Type B pancreatic cell (in vitro differentiated cells): ENCODE measurements around the gene CDC6. TPM values are rescaled to one million over a fixed set of nuclear protein-coding genes. Genes with fewer than 3 reads are reported as not detected.
A peak's percentile ranks its signal among the peaks of the same experiment; 100 is the strongest.

Experiments used
- DNase-seq: peaks from one replicate; pipeline ENCODE4 v3.0.0; 2021; ENCODE audit warnings: mixed read lengths; ENCODE audit not compliant: unreplicated experiment; ENCODE audit errors: extremely low spot score
- H3K27ac Mint-ChIP-seq: 2 replicates; pipeline ENCODE4 v1.8.0; 2021; ENCODE audit warnings: mild to moderate bottlenecking, mixed read lengths
- H3K27me3 Mint-ChIP-seq: 2 replicates; pipeline ENCODE4 v1.8.0; 2021; ENCODE audit warnings: mixed read lengths
- H3K36me3 Mint-ChIP-seq: 2 replicates; pipeline ENCODE4 v1.8.0; 2021; ENCODE audit warnings: mixed read lengths
- H3K4me1 Mint-ChIP-seq: one replicate; pipeline ENCODE4 v1.8.0; 2021; ENCODE audit warnings: mixed read lengths; ENCODE audit not compliant: unreplicated experiment
- H3K4me3 Mint-ChIP-seq: 2 replicates; pipeline ENCODE4 v1.8.0; 2021; ENCODE audit warnings: mild to moderate bottlenecking, mixed read lengths
- H3K9me3 Mint-ChIP-seq: 2 replicates; pipeline ENCODE4 v1.8.0; 2021; ENCODE audit warnings: mixed read lengths
- total RNA-seq: library from RNA; stranded (reverse); gene quantifications from 2 replicates; pipeline ENCODE4 v1.2.1, GENCODE V29; 2021; ENCODE audit warnings: low replicate concordance
- TF ChIP-seq, protein P1 (sequence below): fragments of 200-600 bp; sonication (generic); conservative IDR thresholded peaks from 2 replicates; pipeline ENCODE4 v1.5.0; 2021; ENCODE audit warnings: antibody characterized with exemption, mild to moderate bottlenecking

The CDC6 gene
- total RNA-seq, 1 donor from 2014 or later = 50.3 TPM

GRCh38 chr17:40247926-40248495 lies 39.7 kb upstream of the CDC6 start:
- H3K36me3 Mint-ChIP-seq = no peaks in the 10 kb centered on the region
- no peaks in the 10 kb centered on the region for H3K27me3 Mint-ChIP-seq
- TF ChIP-seq, protein P1, sequence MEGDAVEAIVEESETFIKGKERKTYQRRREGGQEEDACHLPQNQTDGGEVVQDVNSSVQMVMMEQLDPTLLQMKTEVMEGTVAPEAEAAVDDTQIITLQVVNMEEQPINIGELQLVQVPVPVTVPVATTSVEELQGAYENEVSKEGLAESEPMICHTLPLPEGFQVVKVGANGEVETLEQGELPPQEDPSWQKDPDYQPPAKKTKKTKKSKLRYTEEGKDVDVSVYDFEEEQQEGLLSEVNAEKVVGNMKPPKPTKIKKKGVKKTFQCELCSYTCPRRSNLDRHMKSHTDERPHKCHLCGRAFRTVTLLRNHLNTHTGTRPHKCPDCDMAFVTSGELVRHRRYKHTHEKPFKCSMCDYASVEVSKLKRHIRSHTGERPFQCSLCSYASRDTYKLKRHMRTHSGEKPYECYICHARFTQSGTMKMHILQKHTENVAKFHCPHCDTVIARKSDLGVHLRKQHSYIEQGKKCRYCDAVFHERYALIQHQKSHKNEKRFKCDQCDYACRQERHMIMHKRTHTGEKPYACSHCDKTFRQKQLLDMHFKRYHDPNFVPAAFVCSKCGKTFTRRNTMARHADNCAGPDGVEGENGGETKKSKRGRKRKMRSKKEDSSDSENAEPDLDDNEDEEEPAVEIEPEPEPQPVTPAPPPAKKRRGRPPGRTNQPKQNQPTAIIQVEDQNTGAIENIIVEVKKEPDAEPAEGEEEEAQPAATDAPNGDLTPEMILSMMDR = no peak
- no peak overlapping the region for H3K4me3 Mint-ChIP-seq
- no peak for DNase-seq
- H3K27ac Mint-ChIP-seq = no peak overlapping the region
- H3K4me1 Mint-ChIP-seq = peaks cover 32% of the 10 kb centered on the region
- H3K9me3 Mint-ChIP-seq = no peaks in the 10 kb centered on the region

GRCh38 chr17:40248507-40248906 lies 39.2 kb upstream of the CDC6 start:
- Mint-ChIP-seq H3K27me3 (no peaks in the 10 kb centered on the region), H3K27ac (no peak overlapping the region), H3K9me3 (no peaks in the 10 kb centered on the region), H3K4me3 (no peak overlapping the region), H3K36me3 (no peaks in the 10 kb centered on the region), H3K4me1 (peaks cover 33% of the 10 kb centered on the region)
- no peak for DNase-seq
- TF ChIP-seq, protein P1 = no peak

DNA sequence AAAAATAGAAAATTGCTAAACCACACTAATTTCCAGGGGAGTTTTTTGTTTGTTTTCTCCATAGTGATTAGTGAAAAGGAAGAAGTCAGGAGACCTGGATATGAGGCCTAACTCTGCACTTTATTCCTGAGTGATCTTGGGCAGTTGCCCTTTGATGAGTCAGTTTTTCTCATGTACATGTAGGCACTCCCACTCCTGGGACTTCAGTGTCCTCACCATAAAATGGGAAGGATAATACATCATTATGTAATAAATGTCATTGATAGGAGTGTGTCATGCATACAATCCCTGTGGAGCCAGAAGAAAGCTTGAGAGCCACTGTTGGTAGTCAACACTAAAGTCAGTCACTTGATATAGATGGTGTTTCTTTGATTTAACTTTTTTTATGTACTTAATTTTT lies 36.1 kb upstream of the CDC6 start:
- no peak for DNase-seq
- Mint-ChIP-seq H3K9me3 (no peaks in the 10 kb centered on the region), H3K27me3 (no peaks in the 10 kb centered on the region), H3K36me3 (peaks cover 5% of the 10 kb centered on the region), H3K4me1 (peaks cover 28% of the 10 kb centered on the region), H3K27ac (peak overlapping the region; percentile 13), H3K4me3 (no peak overlapping the region)
- TF ChIP-seq, protein P1 = no peak

DNA sequence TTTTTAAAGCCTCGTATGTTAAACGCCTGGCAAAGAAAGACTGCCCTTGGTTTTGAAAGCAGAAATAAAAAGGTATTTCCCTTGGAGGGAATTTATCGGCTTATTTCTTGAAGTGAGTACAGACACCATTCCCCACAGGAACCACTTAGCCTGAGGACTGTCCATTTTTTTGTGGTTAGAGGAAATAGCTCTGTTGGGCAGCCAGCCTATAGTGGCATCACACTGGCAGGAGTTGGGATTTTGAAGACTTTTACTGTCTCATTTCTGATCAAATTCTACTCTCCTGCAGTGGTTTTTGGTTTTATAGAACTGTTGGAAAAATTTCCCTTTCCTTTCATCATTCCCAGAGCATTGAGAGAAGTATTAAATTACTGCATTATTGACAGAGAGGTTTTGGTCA lies 34.1 kb upstream of the CDC6 start:
- TF ChIP-seq, protein P1 = no peak
- no peak for DNase-seq
- H3K4me3 Mint-ChIP-seq = no peak overlapping the region
- H3K4me1 Mint-ChIP-seq = peaks cover 25% of the 10 kb centered on the region
- no peaks in the 10 kb centered on the region for H3K9me3 Mint-ChIP-seq
- H3K27ac Mint-ChIP-seq = no peak overlapping the region
- H3K36me3 Mint-ChIP-seq = peaks cover 11% of the 10 kb centered on the region
- no peaks in the 10 kb centered on the region for H3K27me3 Mint-ChIP-seq

DNA sequence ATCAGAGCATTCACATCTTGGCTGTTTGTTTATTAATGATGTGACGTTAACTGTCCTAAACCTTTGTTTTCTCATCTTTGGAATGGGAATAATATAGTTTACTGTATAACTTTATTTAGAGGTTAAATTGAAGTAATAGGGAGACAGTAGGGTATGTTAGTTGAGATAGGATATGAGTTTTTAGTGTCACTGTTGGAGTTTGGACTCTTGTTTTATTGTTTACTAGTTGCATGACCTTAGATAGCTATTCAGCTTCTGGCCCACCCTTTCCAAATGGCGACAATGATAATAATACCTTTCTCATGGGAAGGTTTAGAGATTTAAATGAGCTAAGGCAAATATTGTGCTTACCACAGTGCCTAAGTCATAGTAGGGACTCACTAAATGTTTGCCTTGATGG lies 28.2 kb upstream of the CDC6 start:
- no peak overlapping the region for H3K4me3 Mint-ChIP-seq
- TF ChIP-seq, protein P1 = no peak
- no peak for DNase-seq
- no peaks in the 10 kb centered on the region for H3K9me3 Mint-ChIP-seq
- peaks cover 15% of the 10 kb centered on the region for H3K36me3 Mint-ChIP-seq
- H3K4me1 Mint-ChIP-seq = no peaks in the 10 kb centered on the region
- no peak overlapping the region for H3K27ac Mint-ChIP-seq
- H3K27me3 Mint-ChIP-seq = no peaks in the 10 kb centered on the region

DNA sequence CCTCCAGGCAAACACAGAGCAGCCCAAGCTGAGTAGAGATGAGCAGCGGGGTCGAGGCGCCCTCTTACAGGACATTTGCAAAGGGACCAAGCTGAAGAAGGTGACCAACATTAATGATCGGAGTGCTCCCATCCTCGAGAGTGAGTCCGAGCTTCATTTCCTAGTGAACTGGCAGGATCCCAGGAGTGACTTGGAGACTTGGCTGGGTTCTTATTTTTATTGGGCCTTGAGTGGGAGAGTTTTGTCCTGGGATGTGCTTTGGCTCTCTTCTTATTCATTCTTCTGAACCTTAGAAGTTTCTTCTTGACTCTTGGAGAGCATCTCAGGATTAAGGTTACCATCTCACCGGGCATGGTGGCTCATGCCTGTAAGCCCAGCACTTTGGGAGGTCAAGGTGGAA lies 27.2 kb upstream of the CDC6 start:
- Mint-ChIP-seq H3K36me3 (peaks cover 15% of the 10 kb centered on the region), H3K27me3 (no peaks in the 10 kb centered on the region)

More for the DNA sequence above, 27.2 kb upstream of the CDC6 start:
- Mint-ChIP-seq H3K27ac (no peak overlapping the region), H3K9me3 (no peaks in the 10 kb centered on the region), H3K4me3 (no peak overlapping the region), H3K4me1 (no peaks in the 10 kb centered on the region)
- TF ChIP-seq, protein P1 = no peak
- no peak for DNase-seq
